Measurements from ENCODE around the gene ZBTB7C. TPM values are rescaled to one million over a fixed set of nuclear protein-coding genes. Genes with fewer than 3 reads are reported as not detected.

Gene ZBTB7C
- total and polyA plus RNA-seq, 10 of the 15 experiments (the other 5 are each of a cell fraction or from before 2014, with no cell fraction given) = under 0.01 to 0.08 (median 0.01) TPM; not detected in 7

DNA sequence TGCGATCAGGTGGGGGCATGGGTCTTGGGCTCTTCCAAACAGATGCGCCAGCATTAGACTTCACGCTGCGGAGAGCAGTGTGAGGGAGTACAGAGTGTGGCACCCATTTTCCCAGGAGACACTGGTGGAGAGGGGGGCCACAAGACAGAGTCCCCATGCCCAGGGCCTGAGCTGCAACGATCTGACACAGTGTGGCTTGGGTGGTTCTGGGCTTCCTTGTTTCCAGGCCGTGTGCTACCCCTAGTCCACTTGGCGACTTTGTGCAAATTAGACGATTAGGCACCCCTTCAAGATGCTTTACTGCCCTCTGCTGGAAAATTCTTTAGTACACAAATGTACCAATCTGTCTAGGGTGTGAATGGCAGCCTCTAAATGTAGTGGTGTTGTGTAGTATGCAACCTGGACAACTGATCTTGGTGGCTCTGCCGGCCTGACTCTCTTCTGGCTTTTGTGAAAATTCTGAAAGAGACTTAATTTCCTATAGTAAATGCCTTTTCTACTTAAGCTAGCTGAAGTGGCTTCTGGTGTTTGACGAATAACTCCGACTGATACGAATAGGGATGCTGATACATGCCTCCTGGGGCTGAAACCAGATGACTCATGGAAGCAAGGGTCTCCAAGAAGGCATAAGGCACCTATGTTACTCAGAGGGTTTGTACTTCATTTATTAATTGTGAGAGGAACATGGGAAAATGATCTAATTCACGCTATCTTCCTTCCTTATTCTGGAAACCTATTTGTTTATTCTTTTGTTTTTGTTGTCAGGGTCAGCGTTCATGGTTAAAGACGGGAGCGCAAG lies 386.5 kb downstream of the ZBTB7C start:
- Histone ChIP-seq H3K9me3 (replicated peaks; ENCODE audit: control insufficient read depth, insufficient read depth, low read length) (no peaks in the 10 kb centered on the region), H3K27ac (ENCODE audit: control insufficient read depth, insufficient read depth) (no peak overlapping the region), H3K27me3 (replicated peaks in 1 of 2; ENCODE audit: control insufficient read depth in 2 of 2, insufficient read depth in 2 of 2, low read length in 1 of 2) (peaks cover 0 to 2% of the 10 kb centered on the region in 2 experiments; a peak in 1 of 4 replicates), H3K36me3 (ENCODE audit: control insufficient read depth in 2 of 2, insufficient read depth in 2 of 2, low read length in 1 of 2) (no peaks in the 10 kb centered on the region), H3K4me2 (ENCODE audit: control insufficient read depth, insufficient read depth) (no peak overlapping the region), H3K9ac (ENCODE audit: control insufficient read depth, insufficient read depth, low read length) (no peak overlapping the region), H3K4me3 (no peak overlapping the region), H3K79me2 (ENCODE audit: control insufficient read depth, insufficient read depth, low read length) (no peaks in the 10 kb centered on the region), H3K4me1 (ENCODE audit: control insufficient read depth, insufficient read depth, low read length) (no peaks in the 10 kb centered on the region; the same call in 1 of the 2 replicates), H4K20me1 (ENCODE audit: control insufficient read depth, insufficient read depth) (no peaks in the 10 kb centered on the region), H2AFZ (ENCODE audit: control insufficient read depth, low read depth, low read length) (no peak overlapping the region)
- ATAC-seq = peak; percentile 88
- BruUV-seq (replicated peaks) = no TSS peak
- ChIA-PET POLR2A (no interaction called here), CTCF (interaction anchor here (1.2 to 2.4 kb wide), 4 partner anchors 25 to 251 kb away, joined by 3 to 12 read pairs (median 4); no protein-coding TSS in a partner anchor), RAD21 (ENCODE audit: unreplicated experiment) (no interaction called here), SMC1A (ENCODE audit: uncharacterized antibody, unreplicated experiment) (interaction anchor here (1.2 to 1.5 kb wide), 2 partner anchors 11 to 251 kb away, joined by 3 read pairs; no protein-coding TSS in a partner anchor)
- TF ChIP-seq SMARCA5 (IDR thresholded peaks at IDR 0.05) = peak; percentile 76; the same call in 1 of the 2 replicates
- TF ChIP-seq, protein P1, sequence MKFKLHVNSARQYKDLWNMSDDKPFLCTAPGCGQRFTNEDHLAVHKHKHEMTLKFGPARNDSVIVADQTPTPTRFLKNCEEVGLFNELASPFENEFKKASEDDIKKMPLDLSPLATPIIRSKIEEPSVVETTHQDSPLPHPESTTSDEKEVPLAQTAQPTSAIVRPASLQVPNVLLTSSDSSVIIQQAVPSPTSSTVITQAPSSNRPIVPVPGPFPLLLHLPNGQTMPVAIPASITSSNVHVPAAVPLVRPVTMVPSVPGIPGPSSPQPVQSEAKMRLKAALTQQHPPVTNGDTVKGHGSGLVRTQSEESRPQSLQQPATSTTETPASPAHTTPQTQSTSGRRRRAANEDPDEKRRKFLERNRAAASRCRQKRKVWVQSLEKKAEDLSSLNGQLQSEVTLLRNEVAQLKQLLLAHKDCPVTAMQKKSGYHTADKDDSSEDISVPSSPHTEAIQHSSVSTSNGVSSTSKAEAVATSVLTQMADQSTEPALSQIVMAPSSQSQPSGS (IDR thresholded peaks at IDR 0.05; ENCODE audit: low read length) = no peak
- TF ChIP-seq ZNF24 (IDR thresholded peaks at IDR 0.05) = no peak
- TF ChIP-seq SREBF2 (IDR thresholded peaks at IDR 0.05; ENCODE audit: low read length) = no peak
- TF ChIP-seq, protein P2, sequence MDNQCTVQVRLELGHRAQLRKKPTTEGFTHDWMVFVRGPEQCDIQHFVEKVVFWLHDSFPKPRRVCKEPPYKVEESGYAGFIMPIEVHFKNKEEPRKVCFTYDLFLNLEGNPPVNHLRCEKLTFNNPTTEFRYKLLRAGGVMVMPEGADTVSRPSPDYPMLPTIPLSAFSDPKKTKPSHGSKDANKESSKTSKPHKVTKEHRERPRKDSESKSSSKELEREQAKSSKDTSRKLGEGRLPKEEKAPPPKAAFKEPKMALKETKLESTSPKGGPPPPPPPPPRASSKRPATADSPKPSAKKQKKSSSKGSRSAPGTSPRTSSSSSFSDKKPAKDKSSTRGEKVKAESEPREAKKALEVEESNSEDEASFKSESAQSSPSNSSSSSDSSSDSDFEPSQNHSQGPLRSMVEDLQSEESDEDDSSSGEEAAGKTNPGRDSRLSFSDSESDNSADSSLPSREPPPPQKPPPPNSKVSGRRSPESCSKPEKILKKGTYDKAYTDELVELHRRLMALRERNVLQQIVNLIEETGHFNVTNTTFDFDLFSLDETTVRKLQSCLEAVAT (IDR thresholded peaks at IDR 0.05) = no peak
- peak; percentile 73 for TF ChIP-seq SMC3 (IDR thresholded peaks at IDR 0.05; ENCODE audit: borderline replicate concordance, low read length)
- no peak for TF ChIP-seq SMAD1 (IDR thresholded peaks at IDR 0.05; ENCODE audit: low read depth, partially characterized antibody)
- TF ChIP-seq RAD21 (IDR thresholded peaks at IDR 0.05; ENCODE audit: insufficient read depth, low read depth, low read length) = peak; percentile 73
- TF ChIP-seq, protein P3, sequence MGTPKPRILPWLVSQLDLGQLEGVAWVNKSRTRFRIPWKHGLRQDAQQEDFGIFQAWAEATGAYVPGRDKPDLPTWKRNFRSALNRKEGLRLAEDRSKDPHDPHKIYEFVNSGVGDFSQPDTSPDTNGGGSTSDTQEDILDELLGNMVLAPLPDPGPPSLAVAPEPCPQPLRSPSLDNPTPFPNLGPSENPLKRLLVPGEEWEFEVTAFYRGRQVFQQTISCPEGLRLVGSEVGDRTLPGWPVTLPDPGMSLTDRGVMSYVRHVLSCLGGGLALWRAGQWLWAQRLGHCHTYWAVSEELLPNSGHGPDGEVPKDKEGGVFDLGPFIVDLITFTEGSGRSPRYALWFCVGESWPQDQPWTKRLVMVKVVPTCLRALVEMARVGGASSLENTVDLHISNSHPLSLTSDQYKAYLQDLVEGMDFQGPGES (IDR thresholded peaks at IDR 0.05) = no peak
- TF ChIP-seq CTCF (IDR thresholded peaks at IDR 0.05 in 2 of 3, conservative IDR thresholded peaks at IDR 0.05 in 1 of 3; ENCODE audit: control insufficient read depth in 2 of 3, extremely low read depth in 1 of 3, insufficient read depth in 1 of 3, low read depth in 3 of 3, low read length in 3 of 3) = peak; percentile 47 to 65 (median 51); a peak in 5 of 6 replicates
- TF ChIP-seq PKNOX1 (IDR thresholded peaks at IDR 0.05) = peak; percentile 37; the same call in 1 of the 2 replicates
- 0 out of 2 replicates have a peak, but pooled peaks have one; percentile 28 for TF ChIP-seq YY1 (IDR thresholded peaks at IDR 0.05; ENCODE audit: low read depth, low read length)
- intact Hi-C loops (cut with micrococcal nuclease; ENCODE audit: unreplicated experiment) = loop anchor here (1.0 to 5.0 kb wide), 4 partner anchors 90 to 250 kb away; partner anchors contain the start of gene SMAD2
- peak; percentile 12 for DNase-seq (ENCODE audit: low read depth, low spot score)
- FAIRE-seq = peak; percentile 68
- 51% methylated on average over 16 of the region's 16 CpGs for WGBS (ENCODE audit: insufficient coverage, insufficient replicate concordance, low lambda C conversion rate, missing lambda C conversion rate)
- in situ Hi-C loops (cut with MboI) = loop anchor here (5.0 kb wide), 1 partner anchor 245 kb away; no protein-coding TSS in a partner anchor

Data from GM12878 (cell line).